ENCODE data around the gene MSRB3. TPM values are rescaled to one million over a fixed set of nuclear protein-coding genes. Genes with fewer than 3 reads are reported as not detected.

The MSRB3 gene
- total RNA-seq, 1 donor from 2014 or later, result 77.3 TPM

DNA sequence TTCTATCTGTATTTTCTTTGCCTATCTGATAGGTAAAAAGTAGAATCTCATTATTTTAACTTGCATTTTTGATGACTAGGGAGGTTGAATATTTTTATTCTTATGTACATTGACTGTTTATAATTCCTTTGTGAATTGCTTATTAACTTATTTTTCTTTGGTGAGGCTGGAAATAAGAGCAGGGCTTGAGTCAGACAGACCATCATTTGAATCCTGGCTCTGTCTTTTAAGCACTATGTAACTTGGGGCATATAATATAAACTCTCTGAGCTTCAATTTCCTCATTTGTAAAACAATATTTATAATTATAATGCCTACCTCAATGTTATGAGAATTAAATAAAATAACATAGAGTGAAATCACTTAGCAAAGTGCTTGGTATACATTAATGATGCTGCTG is 108.9 kb downstream of the MSRB3 start:
- peaks cover 20% of the 10 kb centered on the region for H3K36me3 Mint-ChIP-seq (ENCODE audit: unreplicated experiment)
- peaks cover 9% of the 10 kb centered on the region for H3K4me1 Mint-ChIP-seq (ENCODE audit: unreplicated experiment)
- no peaks in the 10 kb centered on the region for H3K27me3 Mint-ChIP-seq (ENCODE audit: unreplicated experiment)
- peaks cover 12% of the 10 kb centered on the region for H3K9me3 Mint-ChIP-seq (ENCODE audit: unreplicated experiment)
- no peak for DNase-seq (ENCODE audit: extremely low spot score, unreplicated experiment)
- TF ChIP-seq, protein P1, sequence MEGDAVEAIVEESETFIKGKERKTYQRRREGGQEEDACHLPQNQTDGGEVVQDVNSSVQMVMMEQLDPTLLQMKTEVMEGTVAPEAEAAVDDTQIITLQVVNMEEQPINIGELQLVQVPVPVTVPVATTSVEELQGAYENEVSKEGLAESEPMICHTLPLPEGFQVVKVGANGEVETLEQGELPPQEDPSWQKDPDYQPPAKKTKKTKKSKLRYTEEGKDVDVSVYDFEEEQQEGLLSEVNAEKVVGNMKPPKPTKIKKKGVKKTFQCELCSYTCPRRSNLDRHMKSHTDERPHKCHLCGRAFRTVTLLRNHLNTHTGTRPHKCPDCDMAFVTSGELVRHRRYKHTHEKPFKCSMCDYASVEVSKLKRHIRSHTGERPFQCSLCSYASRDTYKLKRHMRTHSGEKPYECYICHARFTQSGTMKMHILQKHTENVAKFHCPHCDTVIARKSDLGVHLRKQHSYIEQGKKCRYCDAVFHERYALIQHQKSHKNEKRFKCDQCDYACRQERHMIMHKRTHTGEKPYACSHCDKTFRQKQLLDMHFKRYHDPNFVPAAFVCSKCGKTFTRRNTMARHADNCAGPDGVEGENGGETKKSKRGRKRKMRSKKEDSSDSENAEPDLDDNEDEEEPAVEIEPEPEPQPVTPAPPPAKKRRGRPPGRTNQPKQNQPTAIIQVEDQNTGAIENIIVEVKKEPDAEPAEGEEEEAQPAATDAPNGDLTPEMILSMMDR (IDR thresholded peaks at IDR 0.05), result no peak
- peak overlapping the region; percentile 9 for H3K27ac Mint-ChIP-seq (ENCODE audit: unreplicated experiment)
- no peak overlapping the region for H3K4me3 Mint-ChIP-seq (ENCODE audit: unreplicated experiment)

DNA sequence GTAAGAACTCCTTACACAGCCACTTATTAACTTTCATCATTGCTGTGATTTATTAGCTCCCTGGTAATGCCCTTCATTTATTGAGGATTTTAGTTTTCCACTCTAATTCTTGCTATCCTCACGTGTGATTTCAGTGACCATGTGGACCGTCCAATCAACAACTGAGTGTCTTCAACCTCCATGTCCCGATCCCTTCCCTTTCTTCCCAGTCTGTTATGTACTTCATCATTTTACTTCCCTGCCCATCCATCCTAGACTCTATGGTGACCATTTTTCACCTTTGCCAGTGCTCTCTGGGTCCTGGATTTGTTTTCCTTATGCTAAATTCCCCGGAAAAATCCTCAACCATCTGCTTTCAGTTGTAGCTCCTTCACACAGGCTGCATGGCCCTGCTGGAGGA is 111.0 kb downstream of the MSRB3 start:
- H3K9me3 Mint-ChIP-seq (ENCODE audit: unreplicated experiment), result peaks cover 15% of the 10 kb centered on the region
- H3K4me1 Mint-ChIP-seq (ENCODE audit: unreplicated experiment), result peaks cover 9% of the 10 kb centered on the region
- DNase-seq (ENCODE audit: extremely low spot score, unreplicated experiment), result no peak
- TF ChIP-seq, protein P1 (IDR thresholded peaks at IDR 0.05), result no peak
- H3K36me3 Mint-ChIP-seq (ENCODE audit: unreplicated experiment), result peaks cover 23% of the 10 kb centered on the region
- no peak overlapping the region for H3K4me3 Mint-ChIP-seq (ENCODE audit: unreplicated experiment)
- no peaks in the 10 kb centered on the region for H3K27me3 Mint-ChIP-seq (ENCODE audit: unreplicated experiment)
- no peak overlapping the region for H3K27ac Mint-ChIP-seq (ENCODE audit: unreplicated experiment)

DNA sequence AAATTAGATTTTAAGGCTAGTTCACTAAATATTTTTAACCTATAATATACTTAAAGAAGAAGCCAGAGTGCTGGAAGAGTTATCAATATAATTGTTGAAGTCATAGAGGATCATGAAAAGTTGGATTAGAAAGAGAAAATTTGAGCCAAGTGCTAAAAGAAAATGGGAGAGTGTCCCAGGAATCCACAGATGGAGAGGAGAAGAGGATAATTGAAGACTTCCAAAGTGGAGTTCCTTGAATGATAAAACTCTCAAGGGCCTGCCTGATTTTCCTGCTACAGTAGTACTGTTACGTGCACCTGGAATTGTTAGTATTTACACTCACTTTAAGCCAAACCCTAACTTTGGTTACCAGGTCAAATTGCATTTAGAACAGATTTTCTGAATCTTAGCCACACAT is 113.2 kb downstream of the MSRB3 start:
- no peaks in the 10 kb centered on the region for H3K27me3 Mint-ChIP-seq (ENCODE audit: unreplicated experiment)
- peaks cover 29% of the 10 kb centered on the region for H3K9me3 Mint-ChIP-seq (ENCODE audit: unreplicated experiment)
- H3K27ac Mint-ChIP-seq (ENCODE audit: unreplicated experiment), result no peak overlapping the region
- DNase-seq (ENCODE audit: extremely low spot score, unreplicated experiment), result no peak
- no peak overlapping the region for H3K4me3 Mint-ChIP-seq (ENCODE audit: unreplicated experiment)
- TF ChIP-seq, protein P1 (IDR thresholded peaks at IDR 0.05), result no peak
- peaks cover 9% of the 10 kb centered on the region for H3K4me1 Mint-ChIP-seq (ENCODE audit: unreplicated experiment)
- peaks cover 37% of the 10 kb centered on the region for H3K36me3 Mint-ChIP-seq (ENCODE audit: unreplicated experiment)

DNA sequence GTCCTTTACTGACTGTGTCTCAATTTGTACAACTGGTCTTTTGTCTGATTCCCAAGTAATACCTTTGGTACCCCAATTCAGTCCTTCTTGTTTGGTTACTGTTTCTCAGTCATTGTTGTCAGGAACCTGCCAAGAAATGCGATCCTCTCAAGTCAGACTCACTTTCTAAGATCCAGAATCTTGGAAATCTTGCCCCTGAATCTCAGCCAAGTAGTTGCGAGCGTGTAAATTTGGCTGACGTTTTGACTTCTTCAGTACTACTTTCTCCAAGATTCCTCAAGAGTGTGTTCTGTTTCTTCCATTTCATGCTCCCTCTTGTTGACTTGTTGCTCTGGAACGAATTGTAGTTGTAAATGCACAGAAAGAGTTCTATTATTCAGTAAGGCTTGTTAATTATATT is 114.0 kb downstream of the MSRB3 start:
- Mint-ChIP-seq H3K9me3 (ENCODE audit: unreplicated experiment) (peaks cover 37% of the 10 kb centered on the region), H3K36me3 (ENCODE audit: unreplicated experiment) (peaks cover 44% of the 10 kb centered on the region), H3K27ac (ENCODE audit: unreplicated experiment) (no peak overlapping the region), H3K4me1 (ENCODE audit: unreplicated experiment) (peaks cover 2% of the 10 kb centered on the region), H3K4me3 (ENCODE audit: unreplicated experiment) (no peak overlapping the region), H3K27me3 (ENCODE audit: unreplicated experiment) (no peaks in the 10 kb centered on the region)
- DNase-seq (ENCODE audit: extremely low spot score, unreplicated experiment), result no peak
- TF ChIP-seq, protein P1 (IDR thresholded peaks at IDR 0.05), result no peak

DNA sequence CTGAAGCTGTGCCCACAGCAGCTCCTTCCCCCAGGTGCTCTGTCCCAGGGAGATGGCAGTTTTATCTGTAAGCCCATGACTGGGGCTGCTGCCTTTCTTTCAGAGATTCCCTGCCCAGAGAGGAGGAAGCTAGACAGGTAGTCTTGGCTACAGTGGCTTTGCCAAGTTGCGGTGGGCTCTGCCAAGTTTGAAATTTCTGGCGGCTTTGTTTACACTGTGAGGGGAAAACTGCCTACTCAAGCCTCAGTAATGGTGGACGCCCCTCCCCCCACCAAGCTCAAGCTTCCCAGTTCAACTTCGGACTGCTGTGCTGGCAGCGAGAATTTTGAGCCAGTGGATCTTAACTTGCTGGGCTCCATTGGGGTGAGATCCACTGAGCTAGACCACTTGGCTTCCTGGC is 124.7 kb downstream of the MSRB3 start:
- Mint-ChIP-seq H3K27ac (ENCODE audit: unreplicated experiment) (no peak overlapping the region), H3K9me3 (ENCODE audit: unreplicated experiment) (peaks cover 36% of the 10 kb centered on the region), H3K27me3 (ENCODE audit: unreplicated experiment) (no peaks in the 10 kb centered on the region), H3K36me3 (ENCODE audit: unreplicated experiment) (peaks cover 47% of the 10 kb centered on the region), H3K4me1 (ENCODE audit: unreplicated experiment) (no peaks in the 10 kb centered on the region), H3K4me3 (ENCODE audit: unreplicated experiment) (no peak overlapping the region)
- DNase-seq (ENCODE audit: extremely low spot score, unreplicated experiment), result no peak
- TF ChIP-seq, protein P1 (IDR thresholded peaks at IDR 0.05), result no peak
